ENCODE results near the gene NLGN4X. TPM values are rescaled to one million over a fixed set of nuclear protein-coding genes. Genes with fewer than 3 reads are reported as not detected.

NLGN4X gene
- total RNA-seq, 1 experiment from 2014 or later, result not detected

GRCh38 chrX:5979338-5979737 lies 249.3 kb downstream of the NLGN4X start:
- Histone ChIP-seq H3K27me3 (ENCODE audit: control insufficient read depth, insufficient read depth, low read length) (no peaks in the 10 kb centered on the region), H3K4me1 (ENCODE audit: control insufficient read depth, insufficient read depth, low read length) (no peaks in the 10 kb centered on the region), H3K9me3 (ENCODE audit: control insufficient read depth, insufficient read depth, low read depth, low read length) (no peaks in the 10 kb centered on the region), H3K27ac (ENCODE audit: low read length) (no peak overlapping the region), H3K36me3 (ENCODE audit: control insufficient read depth, insufficient read depth, low read length) (no peaks in the 10 kb centered on the region), H3K4me3 (ENCODE audit: low read depth in 2 of 2, low read length in 2 of 2) (no peak overlapping the region)
- ATAC-seq (no peak), DNase-seq (ENCODE audit: low read depth, low spot score) (no peak)
- no TSS peak for BruUV-seq (replicated peaks)
- no peak for TF ChIP-seq REST (IDR thresholded peaks at IDR 0.05; ENCODE audit: insufficient read depth in 1 of 2, low read depth in 2 of 2, low read length in 1 of 2)
- TF ChIP-seq TCF7L2 (IDR thresholded peaks at IDR 0.05; ENCODE audit: low read depth, low read length), result no peak
- intact Hi-C loops (cut with micrococcal nuclease; ENCODE audit: unreplicated experiment), result no loop called here
- ChIA-PET POLR2A (no interaction called here), CTCF (no interaction called here)
- in situ Hi-C loops (cut with HindIII; ENCODE audit: low pct_unique_long_range_greater_than_20kb, low sequenced_read_pairs), result no loop called here

- no TSS peak for BruUV-seq (replicated peaks)
- ATAC-seq, result no peak
- TF ChIP-seq POLR2AphosphoS5 (IDR thresholded peaks at IDR 0.05; ENCODE audit: low read depth, low read length), result no peak
- no peak for TF ChIP-seq SIN3A (IDR thresholded peaks at IDR 0.05; ENCODE audit: borderline replicate concordance, insufficient read depth, low read depth, low read length)
- TF ChIP-seq REST (IDR thresholded peaks at IDR 0.05; ENCODE audit: insufficient read depth in 1 of 2, low read depth in 2 of 2, low read length in 1 of 2), result no peak
- TF ChIP-seq CTCF (IDR thresholded peaks at IDR 0.05), result no peak
- TF ChIP-seq TCF7L2 (IDR thresholded peaks at IDR 0.05; ENCODE audit: low read depth, low read length), result no peak
- in situ Hi-C loops (cut with HindIII; ENCODE audit: low pct_unique_long_range_greater_than_20kb, low sequenced_read_pairs), result no loop called here
- intact Hi-C loops (cut with micrococcal nuclease; ENCODE audit: unreplicated experiment), result no loop called here
- CTCF ChIA-PET, result no interaction called here
- Histone ChIP-seq H3K27me3 (ENCODE audit: control insufficient read depth, insufficient read depth, low read length) (no peaks in the 10 kb centered on the region), H3K9me3 (ENCODE audit: control insufficient read depth, insufficient read depth, low read depth, low read length) (no peaks in the 10 kb centered on the region), H3K36me3 (ENCODE audit: control insufficient read depth, insufficient read depth, low read length) (no peaks in the 10 kb centered on the region), H3K27ac (ENCODE audit: low read length) (no peak overlapping the region), H3K4me3 (ENCODE audit: low read depth in 2 of 2, low read length in 2 of 2) (no peak overlapping the region), H3K4me1 (ENCODE audit: control insufficient read depth, insufficient read depth, low read length) (no peaks in the 10 kb centered on the region)
- no peak for DNase-seq (ENCODE audit: low read depth, low spot score)
- POLR2A ChIA-PET, result no interaction called here
Measured at GRCh38 chrX:5976332-5976731, 252.3 kb downstream of the NLGN4X start.
